Neural progenitor cell (in vitro differentiated cells): ENCODE measurements around the gene FASTKD2.

Experiments used
- EZH2 ChIP-seq: fragments of 200-600 bp; sonication (generic); IDR thresholded peaks from 2 replicates; pipeline ENCODE4 v1.6.1; 2017; ENCODE audit warnings: antibody characterized with exemption, mild to moderate bottlenecking, moderate library complexity
- TF ChIP-seq, protein P1 (sequence below): fragments of 200-600 bp; sonication (generic); IDR thresholded peaks from 2 replicates; pipeline ENCODE4 v1.5.1; 2017; ENCODE audit warnings: antibody characterized with exemption, mild to moderate bottlenecking

DNA sequence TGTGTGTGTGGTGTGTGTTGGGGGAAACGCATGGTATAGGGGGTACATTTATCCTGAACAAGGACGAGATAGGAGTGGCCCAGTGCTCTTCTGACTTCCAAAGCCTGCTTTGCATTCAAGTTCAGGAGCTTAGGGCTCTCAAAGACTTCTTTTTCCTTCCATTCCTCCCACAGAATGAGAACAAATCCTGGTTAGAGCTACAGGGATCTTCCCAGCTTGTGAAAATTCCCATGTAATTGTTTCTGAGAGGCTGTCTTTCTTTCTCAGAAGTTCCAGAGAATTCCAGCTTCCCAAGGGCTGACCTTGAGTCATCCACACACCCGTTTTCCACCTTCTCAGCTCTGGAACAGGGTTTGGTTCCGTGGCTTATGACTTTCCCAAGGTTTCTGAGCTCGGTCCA lies 38.9 kb downstream of the FASTKD2 start:
- TF ChIP-seq, protein P1, sequence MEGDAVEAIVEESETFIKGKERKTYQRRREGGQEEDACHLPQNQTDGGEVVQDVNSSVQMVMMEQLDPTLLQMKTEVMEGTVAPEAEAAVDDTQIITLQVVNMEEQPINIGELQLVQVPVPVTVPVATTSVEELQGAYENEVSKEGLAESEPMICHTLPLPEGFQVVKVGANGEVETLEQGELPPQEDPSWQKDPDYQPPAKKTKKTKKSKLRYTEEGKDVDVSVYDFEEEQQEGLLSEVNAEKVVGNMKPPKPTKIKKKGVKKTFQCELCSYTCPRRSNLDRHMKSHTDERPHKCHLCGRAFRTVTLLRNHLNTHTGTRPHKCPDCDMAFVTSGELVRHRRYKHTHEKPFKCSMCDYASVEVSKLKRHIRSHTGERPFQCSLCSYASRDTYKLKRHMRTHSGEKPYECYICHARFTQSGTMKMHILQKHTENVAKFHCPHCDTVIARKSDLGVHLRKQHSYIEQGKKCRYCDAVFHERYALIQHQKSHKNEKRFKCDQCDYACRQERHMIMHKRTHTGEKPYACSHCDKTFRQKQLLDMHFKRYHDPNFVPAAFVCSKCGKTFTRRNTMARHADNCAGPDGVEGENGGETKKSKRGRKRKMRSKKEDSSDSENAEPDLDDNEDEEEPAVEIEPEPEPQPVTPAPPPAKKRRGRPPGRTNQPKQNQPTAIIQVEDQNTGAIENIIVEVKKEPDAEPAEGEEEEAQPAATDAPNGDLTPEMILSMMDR: no peak
- no peak for TF ChIP-seq EZH2
